NCI-H1105 (cell line): ENCODE results near the gene BRD4.

Source experiments
- DNase-seq: peaks from one replicate; lab custom pipeline; 2025; lab: John Stamatoyannopoulos, UW

Gene BRD4

GRCh38 chr19:15265214-15265849, 67.0 kb downstream of the BRD4 start:
- DNase-seq, result no peak

GRCh38 chr19:15264933-15265206, 67.5 kb downstream of the BRD4 start:
- DNase-seq, result no peak

GRCh38 chr19:15264061-15264932, 68.0 kb downstream of the BRD4 start:
- DNase-seq, result peak; percentile 14

GRCh38 chr19:15263361-15263985, 68.9 kb downstream of the BRD4 start:
- DNase-seq, result no peak

GRCh38 chr19:15262011-15262410, 70.3 kb downstream of the BRD4 start:
- no peak for DNase-seq

- DNase-seq, result no peak
Measured at GRCh38 chr19:15260939-15261338, 71.4 kb downstream of the BRD4 start.

GRCh38 chr19:15259907-15260306, 72.4 kb downstream of the BRD4 start:
- DNase-seq, result no peak

GRCh38 chr19:15257782-15258181, 74.6 kb downstream of the BRD4 start:
- no peak for DNase-seq

- DNase-seq, result no peak
Measured at GRCh38 chr19:15256708-15257331, 75.5 kb downstream of the BRD4 start.

GRCh38 chr19:15255359-15255990, 76.9 kb downstream of the BRD4 start:
- DNase-seq, result no peak

GRCh38 chr19:15254547-15254946, 77.8 kb downstream of the BRD4 start:
- no peak for DNase-seq

GRCh38 chr19:15253513-15253912, 78.8 kb downstream of the BRD4 start:
- DNase-seq, result no peak

- no peak for DNase-seq
Measured at GRCh38 chr19:15253061-15253460, 79.3 kb downstream of the BRD4 start.

- DNase-seq, result no peak
Measured at GRCh38 chr19:15252398-15253018, 79.8 kb downstream of the BRD4 start.

GRCh38 chr19:15251749-15252397, 80.5 kb downstream of the BRD4 start:
- DNase-seq, result no peak

GRCh38 chr19:15251010-15251748, 81.2 kb downstream of the BRD4 start:
- DNase-seq, result no peak

GRCh38 chr19:15250640-15250993, 81.7 kb downstream of the BRD4 start:
- DNase-seq, result no peak

GRCh38 chr19:15249972-15250639, 82.2 kb downstream of the BRD4 start:
- no peak for DNase-seq

GRCh38 chr19:15249528-15249874, 82.8 kb downstream of the BRD4 start:
- DNase-seq, result no peak
